Mesenchymal stem cell (in vitro differentiated cells and primary cell): ENCODE measurements around the gene CAMK2N2. TPM values are rescaled to one million over a fixed set of nuclear protein-coding genes. Genes with fewer than 3 reads are reported as not detected.
A peak's percentile ranks its signal among the peaks of the same experiment; 100 is the strongest.

Source experiments
- DNase-seq: peaks from one replicate; pipeline ENCODE4 v3.0.0-alpha.2; 2013
- H2AFZ ChIP-seq: one replicate; pipeline ENCODE4 v1.6.1; 2013; ENCODE audit warnings: low read depth, mild to moderate bottlenecking, control low read depth, inconsistent platforms, low read length, moderate library complexity
- H2AK5ac ChIP-seq: 2 replicates; pipeline ENCODE4 v1.6.1; 2013; ENCODE audit warnings: low read length, moderate library complexity, mild to moderate bottlenecking, inconsistent platforms; ENCODE audit not compliant: severe bottlenecking
- H2BK120ac ChIP-seq: one replicate; pipeline ENCODE4 v1.6.1; 2013; ENCODE audit warnings: low read depth, mild to moderate bottlenecking, inconsistent platforms, low read length, moderate library complexity
- H2BK12ac ChIP-seq, 2 experiments: one replicate each; pipeline ENCODE4 v1.6.1; 2013; ENCODE audit warnings: inconsistent platforms in 2 of 2, low read length in 2 of 2, mild to moderate bottlenecking in 2 of 2, moderate library complexity in 2 of 2, control low read depth in 1 of 2
- H2BK15ac ChIP-seq: one replicate; pipeline ENCODE4 v1.6.1; 2013; ENCODE audit warnings: mild to moderate bottlenecking, low read depth, inconsistent platforms; ENCODE audit not compliant: poor library complexity, severe bottlenecking
- H2BK5ac ChIP-seq: 2 replicates; pipeline ENCODE4 v1.6.1; 2013; ENCODE audit warnings: low read depth, mild to moderate bottlenecking, low read length, control low read depth, inconsistent platforms; ENCODE audit not compliant: poor library complexity, severe bottlenecking
- H3K14ac ChIP-seq, 2 experiments: one replicate each; pipeline ENCODE4 v1.6.1; 2013; ENCODE audit warnings: inconsistent platforms in 2 of 2, low read length in 2 of 2, control low read depth in 1 of 2, mild to moderate bottlenecking in 1 of 2, moderate library complexity in 1 of 2
- H3K18ac ChIP-seq, 2 experiments: one replicate each; pipeline ENCODE4 v1.6.1; 2013; ENCODE audit warnings: inconsistent platforms in 2 of 2, low read length in 2 of 2, control low read depth in 1 of 2, low read depth in 1 of 2, mild to moderate bottlenecking in 1 of 2
- H3K23ac ChIP-seq, 2 experiments: one replicate each; pipeline ENCODE4 v1.6.1; 2013; ENCODE audit warnings: inconsistent platforms in 2 of 2, low read length in 2 of 2, mild to moderate bottlenecking in 2 of 2, moderate library complexity in 2 of 2, control low read depth in 1 of 2
- H3K27ac ChIP-seq: 2 replicates; pipeline ENCODE4 v1.5.1; 2013; ENCODE audit warnings: mild to moderate bottlenecking, moderate library complexity, low read length, control low read depth, inconsistent platforms; ENCODE audit not compliant: poor library complexity, severe bottlenecking
- H3K27me3 ChIP-seq, 2 experiments: 2 replicates each; pipeline versions ENCODE4 v1.6.1 to v1.7.0; 2013; ENCODE audit warnings: low read length in 2 of 2, mild to moderate bottlenecking in 2 of 2, moderate library complexity in 2 of 2, control low read depth in 1 of 2, inconsistent platforms in 1 of 2; ENCODE audit not compliant: control insufficient read depth in 1 of 2, insufficient read depth in 1 of 2
- H3K36me3 ChIP-seq, 2 experiments: 2 replicates each; pipeline versions ENCODE4 v1.6.1 to v1.7.0; 2013; ENCODE audit warnings: low read length in 2 of 2, control low read depth in 1 of 2, inconsistent platforms in 1 of 2, low read depth in 1 of 2, mild to moderate bottlenecking in 1 of 2; ENCODE audit not compliant: insufficient read depth in 2 of 2, control insufficient read depth in 1 of 2
- H3K4ac ChIP-seq, 2 experiments: one replicate each; pipeline ENCODE4 v1.6.1; 2013; ENCODE audit warnings: inconsistent platforms in 2 of 2, low read length in 2 of 2, mild to moderate bottlenecking in 2 of 2, moderate library complexity in 2 of 2, control low read depth in 1 of 2, low read depth in 1 of 2
- H3K4me1 ChIP-seq: 2 replicates; pipeline ENCODE4 v1.6.1; 2013; ENCODE audit warnings: low read depth, low read length, control low read depth; ENCODE audit not compliant: control insufficient read depth, insufficient read depth
- H3K4me2 ChIP-seq: 2 replicates; pipeline ENCODE4 v1.6.1; 2013; ENCODE audit warnings: low read length, mild to moderate bottlenecking, inconsistent platforms; ENCODE audit not compliant: poor library complexity, severe bottlenecking
- H3K4me3 ChIP-seq, 2 experiments: 2 replicates each; pipeline versions ENCODE4 v1.5.1 to v1.7.0; 2013; ENCODE audit warnings: low read length in 2 of 2, mild to moderate bottlenecking in 2 of 2, control low read depth in 1 of 2, low read depth in 1 of 2; ENCODE audit not compliant: insufficient read depth in 1 of 2
- H3K79me1 ChIP-seq: replicated peaks from 2 replicates; pipeline ENCODE4 v1.6.1; 2013; ENCODE audit warnings: mild to moderate bottlenecking, control low read depth, low read length, inconsistent platforms; ENCODE audit not compliant: poor library complexity, severe bottlenecking
- H3K9ac ChIP-seq: 2 replicates; pipeline ENCODE4 v1.7.0; 2013; ENCODE audit warnings: mild to moderate bottlenecking, low read length, moderate library complexity
- H3K9me3 ChIP-seq: 2 replicates; pipeline ENCODE4 v1.7.0; 2013; ENCODE audit warnings: mild to moderate bottlenecking, low read length; ENCODE audit not compliant: control insufficient read depth
- H4K8ac ChIP-seq: one replicate; pipeline ENCODE4 v1.6.1; 2013; ENCODE audit warnings: inconsistent platforms, mild to moderate bottlenecking, low read length, moderate library complexity
- H4K91ac ChIP-seq: one replicate; pipeline ENCODE4 v1.6.1; 2013; ENCODE audit warnings: mild to moderate bottlenecking, low read length, inconsistent platforms
- WGBS: methylation state at CpG from one replicate; pipeline ENCODE4 v1.1.7; 2013; ENCODE audit warnings: mixed read lengths; 5-methylcytosine and 5-hydroxymethylcytosine counted together
- polyA plus RNA-seq, 2 experiments: library from polyadenylated mRNA; stranded (reverse); fragments of 200-250 nt; gene quantifications; one replicate each; pipeline ENCODE4 v1.2.3, GENCODE V29; 2013

Gene CAMK2N2
- 0.37 TPM for polyA plus RNA-seq (2013, experiment 1 of 2)
- polyA plus RNA-seq (2013, experiment 2 of 2) = 0.40 TPM

- peak within 1 kb of the TSS; percentile 51 for H3K9ac ChIP-seq
- H3K14ac ChIP-seq = no peak within 1 kb of the TSS
- peaks cover 30% of the 10 kb centered on the region for H3K4me1 ChIP-seq
- WGBS = under 1% methylated on average over 33 of the region's 67 CpGs
- H2BK15ac ChIP-seq = no peak within 1 kb of the TSS
- peak within 1 kb of the TSS; percentile 58 for H2BK5ac ChIP-seq
- no peak within 1 kb of the TSS for H3K18ac ChIP-seq
- H3K27me3 ChIP-seq = peaks cover 39 to 41% of the 10 kb centered on the region in 2 experiments
- no peak within 1 kb of the TSS for H2AK5ac ChIP-seq
- DNase-seq = peak; percentile 60
- H3K23ac ChIP-seq = peak within 1 kb of the TSS in 1 of 2 experiments; percentile 89
- no peak within 1 kb of the TSS for H2AFZ ChIP-seq
- no peak within 1 kb of the TSS for H3K27ac ChIP-seq
- H2BK12ac ChIP-seq = no peak within 1 kb of the TSS
- no peak within 1 kb of the TSS for H2BK120ac ChIP-seq
- peak within 1 kb of the TSS; percentile 65 to 76 for H3K4me3 ChIP-seq
- no peaks in the 10 kb centered on the region for H3K79me1 ChIP-seq
- H3K9me3 ChIP-seq = no peaks in the 10 kb centered on the region
- H3K4ac ChIP-seq = no peak within 1 kb of the TSS
- H4K8ac ChIP-seq = no peak within 1 kb of the TSS
- H3K36me3 ChIP-seq = peaks cover 0 to 15% of the 10 kb centered on the region in 2 experiments
- peak within 1 kb of the TSS; percentile 98 for H3K4me2 ChIP-seq
- no peak within 1 kb of the TSS for H4K91ac ChIP-seq
Measured at GRCh38 chr3:184261270-184261853, at the start of gene CAMK2N2. CAMK2N2 (minus strand) TSS chr3:184261553; CDS start chr3:184261285, 268 bp downstream.

GRCh38 chr3:184308744-184309143 is 47.4 kb upstream of the CAMK2N2 start:
- Histone ChIP-seq H2BK5ac (no peak overlapping the region), H3K4me3 (no peak overlapping the region), H3K27ac (no peak overlapping the region), H3K36me3 (peaks cover 52 to 59% of the 10 kb centered on the region in 2 experiments), H4K8ac (no peak overlapping the region), H3K4ac (no peak overlapping the region), H2BK12ac (no peak overlapping the region), H3K27me3 (no peaks in the 10 kb centered on the region), H3K4me1 (no peaks in the 10 kb centered on the region), H3K23ac (no peak overlapping the region), H2AFZ (no peak overlapping the region), H2AK5ac (no peak overlapping the region), H3K14ac (no peak overlapping the region), H3K9ac (no peak overlapping the region), H3K79me1 (peaks cover 15% of the 10 kb centered on the region), H3K18ac (no peak overlapping the region), H3K4me2 (no peak overlapping the region), H2BK120ac (no peak overlapping the region), H2BK15ac (no peak overlapping the region), H3K9me3 (no peaks in the 10 kb centered on the region), H4K91ac (no peak overlapping the region)
- WGBS = 74% methylated on average over 6 of the region's 7 CpGs
- no peak for DNase-seq

DNA sequence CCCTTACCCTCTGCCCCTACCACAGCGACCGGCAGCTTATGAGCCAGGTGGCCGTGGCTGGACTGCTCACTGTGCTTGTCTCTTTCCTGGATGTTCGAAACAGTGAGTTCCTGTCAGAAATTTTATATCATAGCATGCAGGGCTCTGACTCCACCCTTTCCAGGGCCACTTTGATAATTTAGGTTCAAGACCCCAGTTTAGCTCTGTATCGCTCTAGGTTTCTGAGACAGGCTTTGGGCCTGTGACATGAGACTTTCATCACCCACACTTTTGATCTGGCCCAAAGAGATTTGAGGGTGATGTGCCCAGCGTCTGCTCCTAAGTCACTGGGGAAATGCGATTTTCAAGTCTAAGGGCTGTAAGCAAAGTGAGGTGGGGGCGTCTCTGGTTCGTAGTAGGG is 46.6 kb upstream of the CAMK2N2 start:
- Histone ChIP-seq H3K27me3 (no peaks in the 10 kb centered on the region), H3K4me1 (no peaks in the 10 kb centered on the region), H4K8ac (no peak overlapping the region), H3K9ac (no peak overlapping the region), H3K79me1 (peaks cover 17% of the 10 kb centered on the region), H3K36me3 (peaks cover 59 to 68% of the 10 kb centered on the region in 2 experiments), H2BK15ac (no peak overlapping the region), H4K91ac (no peak overlapping the region), H3K4me2 (no peak overlapping the region), H3K4me3 (no peak overlapping the region), H2BK120ac (no peak overlapping the region), H3K23ac (no peak overlapping the region), H2AK5ac (no peak overlapping the region), H3K18ac (no peak overlapping the region), H2BK5ac (no peak overlapping the region), H3K14ac (no peak overlapping the region), H3K9me3 (no peaks in the 10 kb centered on the region), H2BK12ac (no peak overlapping the region), H3K4ac (no peak overlapping the region), H2AFZ (no peak overlapping the region), H3K27ac (no peak overlapping the region)
- DNase-seq = no peak
- WGBS = over 99% methylated on average over 9 of the region's 9 CpGs

GRCh38 chr3:184306341-184306972 is 45.1 kb upstream of the CAMK2N2 start:
- no peak overlapping the region for H2BK120ac ChIP-seq
- H2AFZ ChIP-seq = no peak overlapping the region
- H3K4me1 ChIP-seq = peaks cover 2% of the 10 kb centered on the region
- H2AK5ac ChIP-seq = no peak overlapping the region
- H3K79me1 ChIP-seq = peaks cover 17% of the 10 kb centered on the region
- H3K27me3 ChIP-seq = no peaks in the 10 kb centered on the region
- no peak overlapping the region for H4K8ac ChIP-seq
- no peak overlapping the region for H3K18ac ChIP-seq
- H3K27ac ChIP-seq = no peak overlapping the region
- no peak overlapping the region for H4K91ac ChIP-seq
- H3K4me3 ChIP-seq = no peak overlapping the region
- H3K9ac ChIP-seq = no peak overlapping the region
- no peak overlapping the region for H3K23ac ChIP-seq
- no peak overlapping the region for H2BK12ac ChIP-seq
- H3K36me3 ChIP-seq = peaks cover 73 to 82% of the 10 kb centered on the region in 2 experiments
- H3K4me2 ChIP-seq = no peak overlapping the region
- DNase-seq = no peak
- H2BK15ac ChIP-seq = no peak overlapping the region
- 95% methylated on average over 4 of the region's 4 CpGs for WGBS
- H3K4ac ChIP-seq = no peak overlapping the region
- no peak overlapping the region for H2BK5ac ChIP-seq
- H3K9me3 ChIP-seq = no peaks in the 10 kb centered on the region
- H3K14ac ChIP-seq = no peak overlapping the region
